Measurements from ENCODE around the gene CTDP1.

The CTDP1 gene

GRCh38 chr18:79681484-79682387, 2.1 kb downstream of the CTDP1 start:
- TF ChIP-seq SIN3A (IDR thresholded peaks at IDR 0.05; ENCODE audit: borderline replicate concordance, insufficient read depth, low read length) (no peak), TAF1 (IDR thresholded peaks at IDR 0.05; ENCODE audit: borderline replicate concordance, insufficient read depth, low read length) (no peak), REST (IDR thresholded peaks at IDR 0.05; ENCODE audit: insufficient read depth in 1 of 2, low read depth in 2 of 2, low read length in 2 of 2) (no peak)

- TF ChIP-seq REST (IDR thresholded peaks at IDR 0.05; ENCODE audit: insufficient read depth in 1 of 2, low read depth in 2 of 2, low read length in 2 of 2) (no peak), FOXP2 (optimal IDR thresholded peaks at IDR 0.05; ENCODE audit: borderline replicate concordance, extremely low read depth, extremely low read length, insufficient read depth) (no peak), SIN3A (IDR thresholded peaks at IDR 0.05; ENCODE audit: borderline replicate concordance, insufficient read depth, low read length) (no peak), TAF1 (IDR thresholded peaks at IDR 0.05; ENCODE audit: borderline replicate concordance, insufficient read depth, low read length) (no peak), POLR2AphosphoS5 (IDR thresholded peaks at IDR 0.05; ENCODE audit: low read depth, low read length) (no peak)
These were observed 2.9 kb downstream of the CTDP1 start for GRCh38 chr18:79682481-79682880.

GRCh38 chr18:79682894-79683625, 3.5 kb downstream of the CTDP1 start:
- TF ChIP-seq FOXP2 (optimal IDR thresholded peaks at IDR 0.05; ENCODE audit: borderline replicate concordance, extremely low read depth, extremely low read length, insufficient read depth) = no peak
- no peak for TF ChIP-seq SIN3A (IDR thresholded peaks at IDR 0.05; ENCODE audit: borderline replicate concordance, insufficient read depth, low read length)
- TF ChIP-seq REST (IDR thresholded peaks at IDR 0.05; ENCODE audit: insufficient read depth in 1 of 2, low read depth in 2 of 2, low read length in 2 of 2) = no peak
- no peak for TF ChIP-seq TAF1 (IDR thresholded peaks at IDR 0.05; ENCODE audit: borderline replicate concordance, insufficient read depth, low read length)
- no peak for TF ChIP-seq POLR2AphosphoS5 (IDR thresholded peaks at IDR 0.05; ENCODE audit: low read depth, low read length)

- TF ChIP-seq POLR2AphosphoS5 (IDR thresholded peaks at IDR 0.05; ENCODE audit: low read depth, low read length) = no peak
- no peak for TF ChIP-seq FOXP2 (optimal IDR thresholded peaks at IDR 0.05; ENCODE audit: borderline replicate concordance, extremely low read depth, extremely low read length, insufficient read depth)
- no peak for TF ChIP-seq REST (IDR thresholded peaks at IDR 0.05; ENCODE audit: insufficient read depth in 1 of 2, low read depth in 2 of 2, low read length in 2 of 2)
- no peak for TF ChIP-seq SIN3A (IDR thresholded peaks at IDR 0.05; ENCODE audit: borderline replicate concordance, insufficient read depth, low read length)
- no peak for TF ChIP-seq TAF1 (IDR thresholded peaks at IDR 0.05; ENCODE audit: borderline replicate concordance, insufficient read depth, low read length)
These were observed 4.2 kb downstream of the CTDP1 start for GRCh38 chr18:79683626-79684282.
